Loucy (cell line): ENCODE data around the gene SNUPN.

Experiments
- EZH2phosphoT487 ChIP-seq: fragments of 200-600 bp; IDR thresholded peaks from 2 replicates; pipeline ENCODE4 v1.6.1; 2018; ENCODE audit warnings: antibody characterized with exemption, mild to moderate bottlenecking, moderate library complexity, borderline replicate concordance
- TF ChIP-seq, protein P1 (sequence below): fragments of 200-600 bp; sonication (generic); conservative IDR thresholded peaks from 2 replicates; pipeline ENCODE4 v1.5.1; 2014; ENCODE audit warnings: mild to moderate bottlenecking, antibody characterized with exemption, low read length

DNA sequence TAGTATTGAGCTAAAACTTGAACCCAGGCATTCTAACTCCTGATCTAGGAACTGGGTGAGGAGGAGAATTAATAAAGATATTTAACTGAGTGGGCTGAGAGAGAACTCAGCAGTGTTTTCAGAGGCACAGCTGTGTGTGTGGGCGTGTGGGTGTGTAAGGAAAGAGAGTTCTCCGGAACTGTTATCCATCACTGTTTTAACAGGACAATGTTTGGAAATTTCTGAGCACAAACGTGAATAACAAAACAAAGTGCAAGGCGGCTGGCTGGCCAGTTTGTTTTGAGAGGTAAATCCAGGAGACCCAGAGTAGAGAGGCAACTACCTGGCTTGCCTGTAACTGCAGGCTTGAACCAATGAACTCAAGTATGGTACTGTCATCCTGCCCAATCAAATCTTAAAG is 41.4 kb downstream of the SNUPN start:
- TF ChIP-seq, protein P1, sequence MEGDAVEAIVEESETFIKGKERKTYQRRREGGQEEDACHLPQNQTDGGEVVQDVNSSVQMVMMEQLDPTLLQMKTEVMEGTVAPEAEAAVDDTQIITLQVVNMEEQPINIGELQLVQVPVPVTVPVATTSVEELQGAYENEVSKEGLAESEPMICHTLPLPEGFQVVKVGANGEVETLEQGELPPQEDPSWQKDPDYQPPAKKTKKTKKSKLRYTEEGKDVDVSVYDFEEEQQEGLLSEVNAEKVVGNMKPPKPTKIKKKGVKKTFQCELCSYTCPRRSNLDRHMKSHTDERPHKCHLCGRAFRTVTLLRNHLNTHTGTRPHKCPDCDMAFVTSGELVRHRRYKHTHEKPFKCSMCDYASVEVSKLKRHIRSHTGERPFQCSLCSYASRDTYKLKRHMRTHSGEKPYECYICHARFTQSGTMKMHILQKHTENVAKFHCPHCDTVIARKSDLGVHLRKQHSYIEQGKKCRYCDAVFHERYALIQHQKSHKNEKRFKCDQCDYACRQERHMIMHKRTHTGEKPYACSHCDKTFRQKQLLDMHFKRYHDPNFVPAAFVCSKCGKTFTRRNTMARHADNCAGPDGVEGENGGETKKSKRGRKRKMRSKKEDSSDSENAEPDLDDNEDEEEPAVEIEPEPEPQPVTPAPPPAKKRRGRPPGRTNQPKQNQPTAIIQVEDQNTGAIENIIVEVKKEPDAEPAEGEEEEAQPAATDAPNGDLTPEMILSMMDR, result no peak
- TF ChIP-seq EZH2phosphoT487, result no peak
